PC-3 (cell line): ENCODE data around the gene SARM1. TPM values are rescaled to one million over a fixed set of nuclear protein-coding genes. Genes with fewer than 3 reads are reported as not detected.

ENCODE experiments used
- ATAC-seq: fragments of 200-7000 bp; cut with Tn5 transposase; 2 replicates; pipeline ENCODE4 v1.9.1; 2020; ENCODE audit warnings: mild to moderate bottlenecking, moderate library complexity
- BruUV-seq: library from RNA; stranded (reverse); fragments of 400-500 nt; replicated peaks from 2 replicates; lab custom pipeline; 2021; lab: Mats Ljungman, UMichigan
- CTCF ChIA-PET: fragments of 300-600 bp; sonication (Branson Sonifier 250); formaldehyde crosslinking; loops from one replicate; lab custom pipeline; 2022; ENCODE audit warnings: antibody characterized with exemption; lab: Charles Lee
- POLR2A ChIA-PET: fragments of 300-600 bp; sonication (Branson Sonifier 250); formaldehyde crosslinking; loops from one replicate; lab custom pipeline; 2022; ENCODE audit warnings: antibody characterized with exemption; ENCODE audit not compliant: unreplicated experiment; lab: Charles Lee
- DNase-seq: peaks from one replicate; pipeline ENCODE4 v3.0.0-alpha.2; 2015
- H2AFZ ChIP-seq: fragments of 300-600 bp; sonication (generic); 2 replicates; pipeline ENCODE4 v1.6.0; 2016; ENCODE audit warnings: antibody characterized with exemption, low read length
- H3F3A ChIP-seq: fragments of 300-600 bp; sonication (generic); one replicate; pipeline ENCODE4 v1.6.0; 2017; ENCODE audit warnings: antibody characterized with exemption, low read length, control low read depth, mild to moderate bottlenecking; ENCODE audit not compliant: unreplicated experiment
- H3K27ac ChIP-seq: fragments of 300-600 bp; sonication (generic); 2 replicates; pipeline ENCODE4 v1.5.1; 2016; ENCODE audit warnings: mild to moderate bottlenecking, low read length
- H3K27me3 ChIP-seq: fragments of 300-600 bp; sonication (generic); 2 replicates; pipeline ENCODE4 v1.6.1; 2016; ENCODE audit warnings: low read length, mixed read lengths
- H3K36me3 ChIP-seq: fragments of 300-600 bp; sonication (generic); 2 replicates; pipeline ENCODE4 v1.6.1; 2016; ENCODE audit warnings: low read depth, mixed run types, low read length, mixed read lengths
- H3K4me1 ChIP-seq: fragments of 300-600 bp; sonication (generic); 2 replicates; pipeline ENCODE4 v1.5.1; 2016; ENCODE audit warnings: low read length; ENCODE audit not compliant: insufficient read depth
- H3K4me2 ChIP-seq: fragments of 300-600 bp; sonication (generic); 2 replicates; pipeline ENCODE4 v1.6.0; 2016; ENCODE audit warnings: low read length
- H3K4me3 ChIP-seq: fragments of 300-600 bp; sonication (generic); 2 replicates; pipeline ENCODE4 v1.5.1; 2016; ENCODE audit warnings: mild to moderate bottlenecking, low read length, mixed read lengths
- H3K79me2 ChIP-seq: fragments of 300-600 bp; sonication (generic); 2 replicates; pipeline ENCODE4 v1.6.1; 2017; ENCODE audit warnings: low read length, mixed read lengths
- H3K9ac ChIP-seq: fragments of 300-600 bp; sonication (generic); 2 replicates; pipeline ENCODE4 v1.6.0; 2016; ENCODE audit warnings: mild to moderate bottlenecking, low read length
- H3K9me2 ChIP-seq: fragments of 300-600 bp; sonication (generic); replicated peaks from 2 replicates; pipeline ENCODE4 v1.6.1; 2016; ENCODE audit warnings: mixed run types, low read length, mixed read lengths
- H3K9me3 ChIP-seq: fragments of 300-600 bp; sonication (generic); 2 replicates; pipeline ENCODE4 v1.6.1; 2016; ENCODE audit warnings: low read length, mixed read lengths
- H4K20me1 ChIP-seq: fragments of 300-600 bp; sonication (generic); 2 replicates; pipeline ENCODE4 v1.6.1; 2016; ENCODE audit warnings: low read length, mixed read lengths
- EZH2 ChIP-seq: fragments of 300-600 bp; sonication (generic); IDR thresholded peaks from one replicate; pipeline ENCODE4 v1.6.1; 2017; ENCODE audit warnings: antibody characterized with exemption, mild to moderate bottlenecking, low read length; ENCODE audit not compliant: unreplicated experiment
- EZH2phosphoT487 ChIP-seq: fragments of 300-600 bp; sonication (generic); IDR thresholded peaks from 2 replicates; pipeline ENCODE4 v1.6.1; 2018; ENCODE audit warnings: mild to moderate bottlenecking, antibody characterized with exemption, low read length, borderline replicate concordance
- intact Hi-C: fragments of 100-400 bp; cut with micrococcal nuclease; formaldehyde crosslinking; loops from 2 replicates; pipeline ENCODE4 v1.9.0; 2023
- total RNA-seq: library from RNA; depleted of rRNA; stranded (reverse); fragments of >200 nt; gene quantifications from 2 replicates; pipeline ENCODE4 v1.2.3, GENCODE V29; 2014
- TF ChIP-seq, protein P1 (sequence below): fragments of 300-600 bp; sonication (generic); conservative IDR thresholded peaks from 2 replicates; pipeline ENCODE4 v1.5.1; 2017; ENCODE audit warnings: antibody characterized with exemption, low read depth, mild to moderate bottlenecking, low read length

Gene SARM1
- total RNA-seq, 1 experiment from 2014 or later = 6.7 TPM

- POLR2A ChIA-PET = no interaction called here
- intact Hi-C loops = no loop called here
- CTCF ChIA-PET = no interaction called here
These were observed 14.9 kb downstream of the SARM1 start for GRCh38 chr17:28386391-28386790.

DNA sequence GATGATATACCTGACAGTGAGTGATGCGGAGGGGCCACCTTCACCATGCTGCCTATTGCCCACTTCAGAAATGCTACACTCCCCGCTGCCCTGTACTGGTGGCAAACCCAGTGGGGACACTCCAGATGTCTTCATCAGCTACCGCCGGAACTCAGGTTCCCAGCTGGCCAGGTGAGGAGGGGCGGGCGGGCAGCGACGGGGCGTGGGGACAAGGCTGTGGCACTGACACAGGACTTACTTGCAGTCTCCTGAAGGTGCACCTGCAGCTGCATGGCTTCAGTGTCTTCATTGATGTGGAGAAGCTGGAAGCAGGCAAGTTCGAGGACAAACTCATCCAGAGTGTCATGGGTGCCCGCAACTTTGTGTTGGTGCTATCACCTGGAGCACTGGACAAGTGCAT, 16.6 kb downstream of the SARM1 start:
- H3K9me3 ChIP-seq = no peaks in the 10 kb centered on the region
- no peaks in the 10 kb centered on the region; the same call in none of the 2 replicates for H3K36me3 ChIP-seq
- H3K9me2 ChIP-seq = no peaks in the 10 kb centered on the region
- H3K4me3 ChIP-seq = no peak overlapping the region
- H3K27ac ChIP-seq = no peak overlapping the region
- ATAC-seq = no peak
- TF ChIP-seq, protein P1, sequence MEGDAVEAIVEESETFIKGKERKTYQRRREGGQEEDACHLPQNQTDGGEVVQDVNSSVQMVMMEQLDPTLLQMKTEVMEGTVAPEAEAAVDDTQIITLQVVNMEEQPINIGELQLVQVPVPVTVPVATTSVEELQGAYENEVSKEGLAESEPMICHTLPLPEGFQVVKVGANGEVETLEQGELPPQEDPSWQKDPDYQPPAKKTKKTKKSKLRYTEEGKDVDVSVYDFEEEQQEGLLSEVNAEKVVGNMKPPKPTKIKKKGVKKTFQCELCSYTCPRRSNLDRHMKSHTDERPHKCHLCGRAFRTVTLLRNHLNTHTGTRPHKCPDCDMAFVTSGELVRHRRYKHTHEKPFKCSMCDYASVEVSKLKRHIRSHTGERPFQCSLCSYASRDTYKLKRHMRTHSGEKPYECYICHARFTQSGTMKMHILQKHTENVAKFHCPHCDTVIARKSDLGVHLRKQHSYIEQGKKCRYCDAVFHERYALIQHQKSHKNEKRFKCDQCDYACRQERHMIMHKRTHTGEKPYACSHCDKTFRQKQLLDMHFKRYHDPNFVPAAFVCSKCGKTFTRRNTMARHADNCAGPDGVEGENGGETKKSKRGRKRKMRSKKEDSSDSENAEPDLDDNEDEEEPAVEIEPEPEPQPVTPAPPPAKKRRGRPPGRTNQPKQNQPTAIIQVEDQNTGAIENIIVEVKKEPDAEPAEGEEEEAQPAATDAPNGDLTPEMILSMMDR = no peak
- TF ChIP-seq EZH2phosphoT487 (no peak), EZH2 (no peak)
- no peak overlapping the region for H3K4me2 ChIP-seq
- no peaks in the 10 kb centered on the region for H4K20me1 ChIP-seq
- CTCF ChIA-PET = no interaction called here
- DNase-seq = no peak
- H2AFZ ChIP-seq = no peak overlapping the region
- H3K4me1 ChIP-seq = peaks cover 9% of the 10 kb centered on the region; the same call in 1 of the 2 replicates
- H3F3A ChIP-seq = no peaks in the 10 kb centered on the region
- H3K27me3 ChIP-seq = no peaks in the 10 kb centered on the region
- H3K79me2 ChIP-seq = peaks cover 7% of the 10 kb centered on the region; the same call in 1 of the 2 replicates
- H3K9ac ChIP-seq = no peak overlapping the region
- intact Hi-C loops = no loop called here
- BruUV-seq = no TSS peak
- POLR2A ChIA-PET = no interaction called here

More at GRCh38 chr17:28386391-28386790, 14.9 kb downstream of the SARM1 start:
- DNase-seq (no peak), ATAC-seq (no peak)
- Histone ChIP-seq H4K20me1 (no peaks in the 10 kb centered on the region), H3K36me3 (no peaks in the 10 kb centered on the region; the same call in none of the 2 replicates), H3K9me2 (no peaks in the 10 kb centered on the region), H3K9me3 (no peaks in the 10 kb centered on the region), H3K4me1 (peaks cover 9% of the 10 kb centered on the region; the same call in 1 of the 2 replicates), H2AFZ (no peak overlapping the region), H3K4me3 (no peak overlapping the region), H3K79me2 (peaks cover 7% of the 10 kb centered on the region; the same call in 1 of the 2 replicates), H3F3A (no peaks in the 10 kb centered on the region), H3K9ac (no peak overlapping the region), H3K27ac (no peak overlapping the region), H3K4me2 (no peak overlapping the region), H3K27me3 (no peaks in the 10 kb centered on the region)
- TF ChIP-seq EZH2phosphoT487 = no peak
- BruUV-seq = no TSS peak

DNA sequence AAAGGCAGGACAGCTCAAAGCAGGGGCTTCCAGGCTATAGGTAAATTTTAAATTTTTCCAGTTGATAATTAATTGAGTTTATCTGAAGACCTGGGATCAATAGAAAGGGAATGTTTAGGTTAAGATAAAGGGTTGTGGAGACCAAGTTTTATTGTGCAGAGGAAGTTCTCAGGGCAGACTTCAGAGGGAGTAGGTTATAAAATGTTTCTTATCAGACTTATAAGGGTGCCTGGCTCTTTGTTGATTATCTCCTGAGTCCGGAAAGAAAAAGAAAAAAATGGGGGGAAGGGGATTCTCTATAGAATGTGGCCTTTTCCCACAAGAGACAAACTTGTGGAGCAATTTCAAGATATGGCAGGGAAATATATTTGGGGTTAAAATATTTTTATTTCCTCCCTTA, 18.6 kb downstream of the SARM1 start:
- Histone ChIP-seq H3K79me2 (peaks cover 7% of the 10 kb centered on the region; the same call in 1 of the 2 replicates), H3K4me3 (no peak overlapping the region), H4K20me1 (no peaks in the 10 kb centered on the region), H3K9me2 (no peaks in the 10 kb centered on the region), H3K4me1 (peaks cover 4% of the 10 kb centered on the region; the same call in 1 of the 2 replicates), H3F3A (no peaks in the 10 kb centered on the region), H2AFZ (no peak overlapping the region), H3K9ac (no peak overlapping the region), H3K9me3 (no peaks in the 10 kb centered on the region), H3K36me3 (no peaks in the 10 kb centered on the region; the same call in none of the 2 replicates), H3K4me2 (no peak overlapping the region), H3K27me3 (no peaks in the 10 kb centered on the region), H3K27ac (no peak overlapping the region)
- TF ChIP-seq EZH2phosphoT487 = no peak
- no peak for TF ChIP-seq EZH2
- TF ChIP-seq, protein P1 = no peak
- ChIA-PET POLR2A (no interaction called here), CTCF (no interaction called here)
- DNase-seq (no peak), ATAC-seq (no peak)
- intact Hi-C loops = no loop called here
- no TSS peak for BruUV-seq
